ENCODE measurements around the gene DNAH6.

DNA sequence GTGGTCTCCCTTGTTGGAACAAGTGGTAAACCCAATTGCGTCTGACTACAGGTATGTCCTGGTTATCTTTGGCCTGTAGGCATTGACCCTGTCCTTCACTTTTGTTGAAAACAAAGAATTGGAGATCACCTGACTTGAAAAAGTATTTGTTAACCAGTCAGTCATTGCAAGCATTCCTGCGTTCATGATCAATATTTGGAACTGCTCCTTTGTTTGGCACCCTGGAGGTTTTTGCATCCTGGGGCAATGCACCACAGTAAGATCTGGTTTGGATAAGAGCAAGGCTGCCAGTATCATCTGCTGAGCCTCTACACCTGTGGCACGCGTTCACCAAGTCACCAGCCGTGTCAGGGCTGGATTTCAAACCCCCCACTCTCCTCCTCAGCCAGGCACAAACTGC lies 115.7 kb downstream of the DNAH6 start:
- TF ChIP-seq, protein P1, sequence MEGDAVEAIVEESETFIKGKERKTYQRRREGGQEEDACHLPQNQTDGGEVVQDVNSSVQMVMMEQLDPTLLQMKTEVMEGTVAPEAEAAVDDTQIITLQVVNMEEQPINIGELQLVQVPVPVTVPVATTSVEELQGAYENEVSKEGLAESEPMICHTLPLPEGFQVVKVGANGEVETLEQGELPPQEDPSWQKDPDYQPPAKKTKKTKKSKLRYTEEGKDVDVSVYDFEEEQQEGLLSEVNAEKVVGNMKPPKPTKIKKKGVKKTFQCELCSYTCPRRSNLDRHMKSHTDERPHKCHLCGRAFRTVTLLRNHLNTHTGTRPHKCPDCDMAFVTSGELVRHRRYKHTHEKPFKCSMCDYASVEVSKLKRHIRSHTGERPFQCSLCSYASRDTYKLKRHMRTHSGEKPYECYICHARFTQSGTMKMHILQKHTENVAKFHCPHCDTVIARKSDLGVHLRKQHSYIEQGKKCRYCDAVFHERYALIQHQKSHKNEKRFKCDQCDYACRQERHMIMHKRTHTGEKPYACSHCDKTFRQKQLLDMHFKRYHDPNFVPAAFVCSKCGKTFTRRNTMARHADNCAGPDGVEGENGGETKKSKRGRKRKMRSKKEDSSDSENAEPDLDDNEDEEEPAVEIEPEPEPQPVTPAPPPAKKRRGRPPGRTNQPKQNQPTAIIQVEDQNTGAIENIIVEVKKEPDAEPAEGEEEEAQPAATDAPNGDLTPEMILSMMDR (IDR thresholded peaks at IDR 0.05; ENCODE audit: low read depth, low read length) = no peak
- TF ChIP-seq POLR2A (IDR thresholded peaks at IDR 0.05; ENCODE audit: extremely low read depth, insufficient read length) = no peak

Measured in NB4 (cell line).